ENCODE measurements around the gene GNG13.
"Not testable (repeated sequence)": the region's sequence is repeated elsewhere in the genome, so short reads cannot be mapped to it uniquely, and the experiment has no call there.

Gene GNG13

GRCh38 chr16:799948-800833 lies at the start of gene GNG13:
TSS of gene GNG13 (minus strand) at chr16:800734. CDS start at chr16:799077, 1,657 bp downstream.
- no peak for DNase-seq

- DNase-seq = no peak
Measured at GRCh38 chr16:848510-849253, 48.1 kb upstream of the GNG13 start.

GRCh38 chr16:847681-848445 lies 47.3 kb upstream of the GNG13 start:
- no peak for DNase-seq

- DNase-seq = no peak
Measured at GRCh38 chr16:847151-847550, 46.6 kb upstream of the GNG13 start.

- DNase-seq = no peak
Measured at GRCh38 chr16:845351-845745, 44.8 kb upstream of the GNG13 start.

- DNase-seq = no peak
Measured at GRCh38 chr16:844638-845350, 44.3 kb upstream of the GNG13 start.

GRCh38 chr16:843771-844170 lies 43.2 kb upstream of the GNG13 start:
- DNase-seq = no peak

GRCh38 chr16:842711-843560 lies 42.4 kb upstream of the GNG13 start:
- no peak for DNase-seq

GRCh38 chr16:842061-842476 lies 41.5 kb upstream of the GNG13 start:
- DNase-seq = no peak

GRCh38 chr16:841455-842060 lies 41.0 kb upstream of the GNG13 start:
- DNase-seq = no peak

GRCh38 chr16:840561-841454 lies 40.3 kb upstream of the GNG13 start:
- DNase-seq = no peak

DNA sequence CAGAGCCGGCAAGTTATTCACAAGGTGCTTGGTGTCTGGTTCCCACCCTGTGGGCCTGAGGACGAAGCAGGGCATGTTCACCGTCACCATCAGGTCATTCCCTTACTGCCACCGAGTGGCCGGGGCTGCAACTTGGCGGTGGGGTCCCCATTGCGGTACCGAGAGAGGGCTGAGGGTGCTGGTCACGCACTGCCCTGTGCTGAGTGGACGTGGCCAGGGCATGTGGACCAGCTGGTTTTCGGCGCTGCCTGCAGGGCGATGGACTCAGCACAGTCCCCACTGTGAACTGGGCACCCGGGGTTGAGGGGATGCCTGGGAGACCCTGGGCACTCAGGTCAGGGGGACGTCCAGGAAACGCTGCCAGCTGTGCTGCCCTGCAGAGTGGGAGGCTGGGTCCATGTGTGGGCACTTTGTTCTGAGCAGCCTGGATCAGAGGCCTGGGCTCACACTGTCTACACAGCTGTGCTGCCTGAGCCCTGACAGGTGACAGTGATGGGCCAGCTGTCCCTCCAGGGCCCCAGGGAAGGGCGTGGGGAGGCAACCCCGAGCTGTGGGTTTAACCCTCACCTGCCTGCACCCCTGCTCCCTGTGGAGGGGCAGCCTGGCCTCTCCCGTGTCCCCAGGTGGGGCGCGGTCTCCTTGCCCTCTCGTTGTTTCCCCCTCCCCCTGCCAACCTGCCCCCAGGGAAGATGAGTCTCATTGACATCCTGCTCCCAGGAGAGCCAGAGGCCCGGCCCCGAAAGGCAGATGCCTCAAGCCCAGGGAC lies 39.3 kb upstream of the GNG13 start:
- no peak for DNase-seq

GRCh38 chr16:838741-839140 lies 38.2 kb upstream of the GNG13 start:
- no peak for DNase-seq

GRCh38 chr16:836822-837221 lies 36.3 kb upstream of the GNG13 start:
- not testable (repeated sequence) for DNase-seq

DNA sequence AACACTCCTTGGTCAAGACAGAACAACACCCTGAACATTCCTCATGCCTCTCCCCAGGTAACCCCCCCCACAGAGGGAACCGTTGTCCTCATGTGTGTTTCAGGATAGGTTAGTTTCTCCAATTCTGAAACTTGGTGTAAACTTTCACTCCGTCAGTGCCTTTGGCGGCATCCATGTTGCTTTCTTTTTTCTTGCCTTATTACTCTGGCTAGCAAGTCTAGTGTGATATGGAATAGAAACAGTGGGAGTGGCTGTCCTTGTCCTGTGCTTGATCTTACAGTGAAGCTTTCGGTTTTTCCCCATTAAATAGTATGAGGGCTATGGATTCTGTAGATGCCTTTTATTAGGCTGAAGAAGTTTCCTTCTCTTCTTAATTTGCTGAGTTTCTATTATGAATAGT lies 35.7 kb upstream of the GNG13 start:
- no peak for DNase-seq

GRCh38 chr16:835373-835772 lies 34.8 kb upstream of the GNG13 start:
- DNase-seq = no peak

DNA sequence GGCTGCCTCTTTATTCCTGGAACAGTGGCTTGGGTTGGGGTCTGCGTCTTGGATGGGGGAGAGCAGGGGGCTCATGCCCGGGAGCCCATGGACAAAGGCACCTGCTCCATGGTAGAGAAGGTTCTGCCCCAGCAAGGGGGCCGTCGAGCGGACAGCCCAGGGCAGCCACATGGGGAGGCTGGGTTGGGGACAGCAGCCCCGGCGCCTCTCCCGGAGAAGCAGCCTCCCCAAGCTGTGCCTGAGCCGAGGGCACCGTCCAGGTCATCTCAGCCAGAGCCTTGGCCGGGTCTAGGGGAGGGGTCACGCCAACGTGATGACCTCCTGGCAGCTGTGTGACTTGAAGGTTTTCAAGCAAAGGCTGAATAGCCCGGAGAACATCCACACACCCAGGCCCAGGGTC lies 32.9 kb upstream of the GNG13 start:
- no peak for DNase-seq

GRCh38 chr16:832652-833336 lies 32.3 kb upstream of the GNG13 start:
- no peak for DNase-seq

Measured in SHP77 treated with DMSO at 0.1 percent for 48 hours (cell line).